ENCODE data around the gene PRLHR.

GRCh38 chr10:118564652-118565051 lies 30.8 kb downstream of the PRLHR start:
- TF ChIP-seq CTCF (IDR thresholded peaks at IDR 0.05; ENCODE audit: borderline replicate concordance, extremely low read depth, low read length, poor library complexity, severe bottlenecking) (peak; percentile 33), EZH2 (IDR thresholded peaks at IDR 0.05; ENCODE audit: borderline replicate concordance, low read depth, low read length, severe bottlenecking) (no peak)

Measured in DND-41 (cell line).